ENCODE measurements around the gene GLIPR1.
"Not testable (repeated sequence)": the region's sequence is repeated elsewhere in the genome, so short reads cannot be mapped to it uniquely, and the experiment has no call there.

Gene GLIPR1

GRCh38 chr12:75505706-75506312, 25.3 kb downstream of the GLIPR1 start:
- DNase-seq (ENCODE audit: low spot score) = no peak
- TF ChIP-seq CTCF (IDR thresholded peaks at IDR 0.05; ENCODE audit: extremely low read depth, missing control alignments) = peak; percentile 1

DNA sequence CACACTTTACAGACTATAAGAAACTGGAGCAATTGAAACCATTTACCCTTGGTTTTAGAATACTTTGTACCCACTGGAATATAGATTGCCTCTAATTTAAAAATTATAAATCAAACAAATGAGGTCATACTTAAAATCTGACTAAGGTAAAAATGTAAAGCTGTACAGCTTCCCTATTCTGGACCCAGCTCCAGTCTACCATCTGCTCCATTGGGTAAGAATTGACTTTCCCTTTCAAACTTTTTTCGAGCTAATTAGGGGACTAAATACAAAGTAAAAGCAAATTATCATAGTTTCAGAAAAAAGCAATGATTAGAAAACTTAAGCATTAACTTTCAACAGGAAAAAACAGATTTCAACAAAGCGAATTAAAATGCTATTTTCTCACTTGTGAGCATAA, 26.5 kb downstream of the GLIPR1 start:
- TF ChIP-seq CTCF (IDR thresholded peaks at IDR 0.05; ENCODE audit: extremely low read depth, missing control alignments) = no peak
- DNase-seq (ENCODE audit: low spot score) = no peak

DNA sequence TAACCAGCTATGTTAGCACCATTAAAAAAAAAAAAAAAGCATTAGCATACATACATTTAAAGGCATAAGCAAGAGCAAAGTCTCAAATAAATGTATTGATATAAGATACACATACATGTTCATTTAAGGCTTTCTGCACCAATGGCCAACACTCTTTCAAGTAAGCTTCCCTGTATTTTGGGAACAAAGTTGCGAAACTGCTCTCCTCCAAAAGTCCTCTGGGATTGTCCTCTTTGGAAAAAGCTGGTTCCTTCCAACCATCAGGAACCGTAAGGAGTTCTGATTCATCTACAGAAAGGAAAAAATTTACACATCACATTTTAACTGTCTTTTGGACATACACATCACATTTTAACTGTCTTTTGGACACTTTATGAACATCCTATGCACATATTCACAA, 27.6 kb downstream of the GLIPR1 start:
- no peak for DNase-seq (ENCODE audit: low spot score)
- no peak for TF ChIP-seq CTCF (IDR thresholded peaks at IDR 0.05; ENCODE audit: extremely low read depth, missing control alignments)

DNA sequence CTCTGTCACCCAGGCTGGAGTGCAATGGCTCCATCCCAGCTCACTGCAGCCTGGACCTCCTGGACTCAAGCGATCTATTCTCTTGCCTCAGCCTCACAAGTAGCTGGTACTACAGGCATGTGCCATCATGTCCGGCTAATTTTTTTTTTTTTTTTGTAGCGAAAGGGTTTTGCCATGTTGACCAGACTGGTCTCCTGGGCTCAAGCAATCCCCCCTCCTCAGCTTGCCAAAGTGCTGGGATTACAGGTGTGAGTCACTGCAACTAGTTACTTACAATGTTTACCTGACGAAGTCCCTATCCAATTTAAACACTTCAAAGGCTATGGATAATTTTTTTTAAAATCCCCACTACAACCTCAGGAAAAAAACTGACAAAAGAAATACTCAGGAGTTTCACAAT, 29.1 kb downstream of the GLIPR1 start:
- DNase-seq (ENCODE audit: low spot score) = no peak
- no peak for TF ChIP-seq CTCF (IDR thresholded peaks at IDR 0.05; ENCODE audit: extremely low read depth, missing control alignments)

GRCh38 chr12:75511116-75512048, 30.8 kb downstream of the GLIPR1 start, which contains the start of gene KRR1:
KRR1 (minus strand) TSS chr12:75511609; CDS start chr12:75511597, 12 bp downstream.
- TF ChIP-seq CTCF (IDR thresholded peaks at IDR 0.05; ENCODE audit: extremely low read depth, missing control alignments) = no peak
- DNase-seq (ENCODE audit: low spot score) = peak; percentile 78

- DNase-seq (ENCODE audit: low spot score) = not testable (repeated sequence)
Observed at GRCh38 chr12:75521224-75521623, 40.7 kb downstream of the GLIPR1 start.

DNA sequence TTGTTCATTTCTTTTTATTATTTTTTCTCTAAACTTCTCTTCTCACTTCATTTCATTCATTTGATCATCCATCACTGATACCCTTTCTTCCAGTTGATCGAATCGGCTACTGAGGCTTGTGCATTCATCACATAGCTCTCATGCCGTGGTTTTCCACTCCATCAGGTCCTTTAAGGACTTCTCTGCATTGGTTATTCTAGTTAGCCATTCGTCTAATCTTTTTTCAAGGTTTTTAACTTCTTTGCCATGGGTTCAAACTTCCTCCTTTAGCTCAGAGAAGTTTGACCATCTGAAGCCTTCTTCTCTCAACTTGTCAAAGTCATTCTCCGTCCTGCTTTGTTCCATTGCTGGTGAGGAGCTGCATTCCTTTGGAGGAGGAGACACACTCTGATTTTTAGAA, 41.6 kb downstream of the GLIPR1 start:
- not testable (repeated sequence) for DNase-seq (ENCODE audit: low spot score)

- no peak for TF ChIP-seq CTCF (IDR thresholded peaks at IDR 0.05; ENCODE audit: extremely low read depth, missing control alignments)
- no peak for DNase-seq (ENCODE audit: low spot score)
Observed at GRCh38 chr12:75525263-75525662, 44.7 kb downstream of the GLIPR1 start.
